GM21390 (cell line): ENCODE results near the gene SRRM1.
"Not testable (repeated sequence)": the region's sequence is repeated elsewhere in the genome, so short reads cannot be mapped to it uniquely, and the experiment has no call there.

Experiments
- ATAC-seq: cut with Tn5 transposase; IDR thresholded peaks from one replicate; pipeline ENCODE4 v1.9.1; 2021; ENCODE audit not compliant: unreplicated experiment

Gene SRRM1

DNA sequence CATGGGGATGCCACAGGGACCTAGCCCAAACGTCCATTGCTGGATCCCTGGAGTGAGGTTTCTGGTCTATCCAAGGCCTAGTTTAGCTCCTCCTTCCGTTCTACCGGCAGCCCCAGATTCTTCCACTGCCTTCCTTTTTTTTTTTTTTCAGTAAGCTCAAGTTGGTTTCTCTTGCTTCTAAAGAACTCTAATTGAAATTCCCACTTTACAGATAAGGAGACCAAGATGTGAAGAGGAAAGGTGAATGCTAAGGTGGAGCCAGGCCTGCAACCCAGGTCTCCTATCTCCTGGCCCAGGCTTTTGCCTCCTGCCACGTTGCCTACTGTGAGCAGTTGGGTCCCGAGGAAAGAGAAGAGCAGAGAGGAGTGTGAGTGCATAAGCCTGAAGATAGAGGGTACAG, 70.6 kb downstream of the SRRM1 start:
- ATAC-seq = no peak

DNA sequence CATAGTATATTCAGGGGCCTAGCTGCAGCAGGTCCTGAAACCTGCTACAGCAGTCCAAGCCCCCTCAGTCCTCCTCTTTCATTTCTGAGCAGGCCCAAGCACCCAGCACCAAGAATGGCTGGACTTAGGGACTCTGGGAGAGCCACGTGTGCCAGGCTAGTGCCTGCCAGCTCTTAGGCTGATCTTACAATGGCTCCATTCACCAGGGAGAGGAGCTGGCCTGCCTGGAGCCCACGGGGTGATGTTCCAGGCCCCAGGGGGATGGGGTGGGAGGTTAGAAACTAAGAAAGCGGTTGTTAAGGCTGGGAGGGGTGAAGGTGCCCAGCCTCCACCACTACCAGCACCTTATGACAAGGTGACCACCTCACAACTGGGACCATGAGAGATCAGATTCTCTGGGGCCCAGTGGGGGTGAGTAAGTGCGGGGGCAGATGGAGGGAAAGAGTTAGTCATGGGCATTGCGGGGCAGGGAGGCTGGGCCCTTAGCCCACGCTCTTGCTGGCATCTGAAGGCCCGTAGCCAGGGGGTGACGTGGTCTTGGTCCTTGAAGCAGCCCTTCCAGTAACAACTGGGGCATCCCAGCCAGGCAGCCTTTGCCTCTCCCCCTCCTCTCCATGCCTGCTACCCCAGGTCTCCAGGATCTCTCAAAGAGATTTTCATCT, 71.9 kb downstream of the SRRM1 start:
- no peak for ATAC-seq

DNA sequence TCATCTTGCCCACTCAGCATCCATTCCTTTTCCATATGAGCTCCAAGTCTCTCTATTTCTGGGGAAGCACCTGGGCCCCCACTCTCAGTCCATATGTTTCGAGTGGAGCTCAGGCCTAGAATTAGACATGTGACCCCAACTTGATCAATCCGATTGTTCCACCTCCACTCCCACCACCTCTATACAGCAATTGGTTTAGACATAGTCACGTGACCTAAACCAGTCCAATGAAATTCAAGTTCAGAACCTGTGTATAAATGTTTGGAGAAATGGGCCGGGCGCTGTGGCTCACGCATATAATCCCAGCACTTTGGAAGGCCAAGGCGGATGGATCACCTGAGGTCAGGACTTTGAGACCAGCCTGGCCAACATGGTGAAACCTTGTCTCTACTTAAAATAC, 72.6 kb downstream of the SRRM1 start:
- ATAC-seq = no peak

- ATAC-seq = no peak
Measured at GRCh38 chr1:24717887-24718650, 75.0 kb downstream of the SRRM1 start.

DNA sequence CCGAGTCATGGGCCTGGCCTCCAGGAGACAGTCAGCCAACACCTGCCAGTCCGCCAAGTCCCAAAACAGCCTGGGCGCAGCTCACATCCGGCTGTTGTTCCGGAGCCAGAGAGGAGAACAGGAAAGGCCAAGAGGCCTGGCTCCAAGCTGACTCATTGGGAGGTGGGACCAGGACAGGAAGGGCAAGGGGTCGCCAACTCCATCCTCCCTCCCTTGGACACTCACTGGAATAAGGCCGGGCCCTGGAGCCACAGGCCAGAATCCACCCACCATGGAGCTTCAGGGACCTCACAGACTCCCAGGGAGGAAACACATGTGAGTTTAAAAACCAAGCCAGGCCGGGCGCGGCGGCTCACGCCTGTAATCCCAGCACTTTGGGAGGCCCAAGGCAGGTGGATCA, 77.0 kb downstream of the SRRM1 start:
- ATAC-seq = no peak

- ATAC-seq = no peak
Measured at GRCh38 chr1:24721533-24721932, 78.4 kb downstream of the SRRM1 start.

GRCh38 chr1:24722073-24723035, 79.3 kb downstream of the SRRM1 start:
- ATAC-seq = not testable (repeated sequence)
